Right lobe of liver (tissue), 4 donors: ENCODE measurements around the gene OTUD5.

Source experiments
- CTCF ChIP-seq, 4 donors: fragments of 200-600 bp in 3 of 4; fragments of 450-650 bp in 1 of 4; IDR thresholded peaks; one replicate each; pipeline versions ENCODE4 v1.5.1 to v1.8.0; 2016 to 2022; ENCODE audit warnings: antibody characterized with exemption in 4 of 4, mild to moderate bottlenecking in 2 of 4
- POLR2A ChIP-seq: fragments of 450-650 bp; IDR thresholded peaks from one replicate; pipeline ENCODE4 v1.6.1; 2017; ENCODE audit warnings: antibody characterized with exemption, mild to moderate bottlenecking
- donor health status: DM: no; HTN: no; CAD: no.
- donor health status: DM: no; HTN: no; CAD: no.
- donor health status: DM: no; HTN: yes; CAD: no.

- TF ChIP-seq POLR2A (no peak), CTCF (IDR thresholded peaks at IDR 0.05) (no peak)
Observed at GRCh38 chrX:48936429-48937053, 20.9 kb downstream of the OTUD5 start.
